Measurements from ENCODE around the gene UPK3A. TPM values are rescaled to one million over a fixed set of nuclear protein-coding genes. Genes with fewer than 3 reads are reported as not detected.

UPK3A gene
- total RNA-seq, 1 donor from 2014 or later = not detected

GRCh38 chr22:45240810-45241631 is 43.7 kb upstream of the UPK3A start, which contains the start of gene KIAA0930:
TSS of gene KIAA0930 (minus strand) at chr22:45240894. CDS start at chr22:45240703, 191 bp downstream.
- no peaks in the 10 kb centered on the region for H3K9me3 ChIP-seq
- H3K36me3 ChIP-seq = peaks cover 4% of the 10 kb centered on the region
- TF ChIP-seq CTCF (IDR thresholded peaks at IDR 0.05) = no peak
- H3K27me3 ChIP-seq (ENCODE audit: low read depth) = no peaks in the 10 kb centered on the region
- ATAC-seq (peak; percentile 77 to 84), DNase-seq (peak; percentile 86)
- intact Hi-C loops (cut with DNase I) = no loop called here
- peak within 1 kb of the TSS; percentile 56 for H3K27ac ChIP-seq
- H3K4me3 ChIP-seq = peak within 1 kb of the TSS; percentile 73
- H3K4me1 ChIP-seq = peaks cover 25% of the 10 kb centered on the region

GRCh38 chr22:45242778-45243191 is 42.0 kb upstream of the UPK3A start:
- DNase-seq = peak; percentile 53
- no peak for ATAC-seq
- intact Hi-C loops (cut with DNase I) = no loop called here
- Histone ChIP-seq H3K36me3 (peaks cover 4% of the 10 kb centered on the region), H3K9me3 (no peaks in the 10 kb centered on the region), H3K4me3 (no peak overlapping the region), H3K27ac (no peak overlapping the region), H3K27me3 (ENCODE audit: low read depth) (no peaks in the 10 kb centered on the region), H3K4me1 (peaks cover 33% of the 10 kb centered on the region)
- TF ChIP-seq CTCF (IDR thresholded peaks at IDR 0.05) = peak; percentile 7

GRCh38 chr22:45244916-45245315 is 39.8 kb upstream of the UPK3A start:
- H3K27ac ChIP-seq = no peak overlapping the region
- no peak for TF ChIP-seq CTCF (IDR thresholded peaks at IDR 0.05)
- no peaks in the 10 kb centered on the region for H3K9me3 ChIP-seq
- no peak overlapping the region for H3K4me3 ChIP-seq
- no peak for DNase-seq
- intact Hi-C loops (cut with DNase I) = no loop called here
- H3K27me3 ChIP-seq (ENCODE audit: low read depth) = no peaks in the 10 kb centered on the region
- no peak for ATAC-seq
- no peaks in the 10 kb centered on the region for H3K36me3 ChIP-seq
- peaks cover 20% of the 10 kb centered on the region for H3K4me1 ChIP-seq

- no peak for DNase-seq
- H3K4me3 ChIP-seq = no peak overlapping the region
Observed at GRCh38 chr22:45246060-45246985, 38.4 kb upstream of the UPK3A start.

More at GRCh38 chr22:45246060-45246985, 38.4 kb upstream of the UPK3A start:
- H3K36me3 ChIP-seq = no peaks in the 10 kb centered on the region
- H3K4me1 ChIP-seq = peaks cover 13% of the 10 kb centered on the region
- no peaks in the 10 kb centered on the region for H3K27me3 ChIP-seq (ENCODE audit: low read depth)
- no peaks in the 10 kb centered on the region for H3K9me3 ChIP-seq
- H3K27ac ChIP-seq = peak overlapping the region; percentile 76
- TF ChIP-seq CTCF (IDR thresholded peaks at IDR 0.05) = no peak
- intact Hi-C loops (cut with DNase I) = no loop called here
- ATAC-seq = peak; percentile 79 to 89
